Measurements from ENCODE around the gene CORO7.
A peak's percentile ranks its signal among the peaks of the same experiment; 100 is the strongest.

CORO7 gene

GRCh38 chr16:4407543-4408322 lies 8.7 kb downstream of the CORO7 start:
- no peak for DNase-seq (ENCODE audit: extremely low read depth, low read depth)
- no peak for TF ChIP-seq CTCF (IDR thresholded peaks at IDR 0.05; ENCODE audit: low read depth, low read length)

GRCh38 chr16:4404967-4405696 lies 11.3 kb downstream of the CORO7 start:
- TF ChIP-seq CTCF (IDR thresholded peaks at IDR 0.05; ENCODE audit: low read depth, low read length): no peak
- DNase-seq (ENCODE audit: extremely low read depth, low read depth): no peak

GRCh38 chr16:4404247-4404966 lies 12.0 kb downstream of the CORO7 start:
- DNase-seq (ENCODE audit: extremely low read depth, low read depth): no peak
- TF ChIP-seq CTCF (IDR thresholded peaks at IDR 0.05; ENCODE audit: low read depth, low read length): peak; percentile 73

GRCh38 chr16:4403133-4403949 lies 13.1 kb downstream of the CORO7 start:
- DNase-seq (ENCODE audit: extremely low read depth, low read depth): no peak
- no peak for TF ChIP-seq CTCF (IDR thresholded peaks at IDR 0.05; ENCODE audit: low read depth, low read length)

GRCh38 chr16:4402439-4403132 lies 13.8 kb downstream of the CORO7 start:
- no peak for DNase-seq (ENCODE audit: extremely low read depth, low read depth)
- peak; percentile 86 for TF ChIP-seq CTCF (IDR thresholded peaks at IDR 0.05; ENCODE audit: low read depth, low read length)

GRCh38 chr16:4401510-4401909 lies 14.9 kb downstream of the CORO7 start:
- DNase-seq (ENCODE audit: extremely low read depth, low read depth): no peak
- TF ChIP-seq CTCF (IDR thresholded peaks at IDR 0.05; ENCODE audit: low read depth, low read length): no peak
